ENCODE results near the gene RPSA.
"Not testable (repeated sequence)": the region's sequence is repeated elsewhere in the genome, so short reads cannot be mapped to it uniquely, and the experiment has no call there.

Gene RPSA

GRCh38 chr3:39406368-39407258 lies at the start of gene RPSA:
TSS of gene RPSA (plus strand) at chr3:39406720. CDS start at chr3:39407654, 934 bp downstream.
- peak; percentile 99 for DNase-seq

- DNase-seq: peak; percentile 38
These were observed 48.2 kb upstream of the RPSA start for GRCh38 chr3:39358333-39358732.

- DNase-seq: peak; percentile 84
These were observed 45.1 kb upstream of the RPSA start for GRCh38 chr3:39361252-39361927.

- DNase-seq: no peak
These were observed 44.3 kb upstream of the RPSA start for GRCh38 chr3:39362192-39362591.

GRCh38 chr3:39362812-39363211 lies 43.7 kb upstream of the RPSA start:
- DNase-seq: no peak

GRCh38 chr3:39370450-39370849 lies 36.1 kb upstream of the RPSA start:
- not testable (repeated sequence) for DNase-seq

- DNase-seq: no peak
These were observed 33.7 kb upstream of the RPSA start for GRCh38 chr3:39372833-39373232.

- DNase-seq: no peak
These were observed 29.4 kb upstream of the RPSA start for GRCh38 chr3:39376959-39377634.

- peak; percentile 81 for DNase-seq
These were observed 28.4 kb upstream of the RPSA start for GRCh38 chr3:39378088-39378487.

- no peak for DNase-seq
These were observed 27.4 kb upstream of the RPSA start for GRCh38 chr3:39378957-39379777.

- DNase-seq: no peak
These were observed 26.8 kb upstream of the RPSA start for GRCh38 chr3:39379778-39380155.

- no peak for DNase-seq
These were observed 25.1 kb upstream of the RPSA start for GRCh38 chr3:39381432-39381831.

- peak; percentile 87 for DNase-seq
These were observed 23.3 kb upstream of the RPSA start, which contains the start of gene SLC25A38 for GRCh38 chr3:39383045-39383880. TSS of gene SLC25A38 (plus strand) at chr3:39383370. CDS start at chr3:39383725, 355 bp downstream.

GRCh38 chr3:39383881-39384664 lies 22.4 kb upstream of the RPSA start:
- peak; percentile 98 for DNase-seq

- DNase-seq: no peak
These were observed 21.9 kb upstream of the RPSA start for GRCh38 chr3:39384665-39385000.

GRCh38 chr3:39385456-39386090 lies 20.9 kb upstream of the RPSA start:
- DNase-seq: peak; percentile 27

GRCh38 chr3:39386318-39386717 lies 20.2 kb upstream of the RPSA start:
- no peak for DNase-seq

GRCh38 chr3:39387411-39387975 lies 19.0 kb upstream of the RPSA start:
- DNase-seq: no peak

GRCh38 chr3:39388153-39388552 lies 18.4 kb upstream of the RPSA start:
- DNase-seq: no peak

GRCh38 chr3:39388741-39389248 lies 17.7 kb upstream of the RPSA start:
- peak; percentile 43 for DNase-seq

All from activated CD4-positive, alpha-beta T cell treated with anti-CD3 and anti-CD28 coated beads, Interleukin-2, Interleukin-6, amounts not matched to agents 100 ng/mL and 50 ng/mL, durations not matched to agents 16 hours and 8 hours (primary cell).